Esophagus muscularis mucosa (tissue), 4 donors: ENCODE results near the gene GABARAP.
"Not testable (repeated sequence)": the region's sequence is repeated elsewhere in the genome, so short reads cannot be mapped to it uniquely, and the experiment has no call there.

ENCODE experiments used
- EP300 ChIP-seq: sonication (generic); formaldehyde crosslinking; IDR thresholded peaks from one replicate; pipeline ENCODE4 v1.6.1; 2017; ENCODE audit warnings: antibody characterized with exemption
- POLR2A ChIP-seq: fragments of 450-650 bp; IDR thresholded peaks from one replicate; pipeline ENCODE4 v1.6.1; 2017; ENCODE audit warnings: antibody characterized with exemption, moderate library complexity, mild to moderate bottlenecking, low read depth
- POLR2AphosphoS5 ChIP-seq, 2 donors: sonication (generic); formaldehyde crosslinking; IDR thresholded peaks; one replicate each; pipeline ENCODE4 v1.6.1; 2017; ENCODE audit warnings: antibody characterized with exemption in 2 of 2
- TF ChIP-seq, protein P1 (sequence below), 3 experiments: fragments of 200-600 bp in 2 of 3; fragments of 450-650 bp in 1 of 3; sonication (generic) in 2 of 3; IDR thresholded peaks; one replicate each; pipeline ENCODE4 v1.5.1; 2017 to 2019; ENCODE audit warnings: antibody characterized with exemption in 3 of 3, mild to moderate bottlenecking in 2 of 3, moderate library complexity in 1 of 3

GRCh38 chr17:7243838-7244237 is 1.6 kb upstream of the GABARAP start:
- TF ChIP-seq, protein P1, sequence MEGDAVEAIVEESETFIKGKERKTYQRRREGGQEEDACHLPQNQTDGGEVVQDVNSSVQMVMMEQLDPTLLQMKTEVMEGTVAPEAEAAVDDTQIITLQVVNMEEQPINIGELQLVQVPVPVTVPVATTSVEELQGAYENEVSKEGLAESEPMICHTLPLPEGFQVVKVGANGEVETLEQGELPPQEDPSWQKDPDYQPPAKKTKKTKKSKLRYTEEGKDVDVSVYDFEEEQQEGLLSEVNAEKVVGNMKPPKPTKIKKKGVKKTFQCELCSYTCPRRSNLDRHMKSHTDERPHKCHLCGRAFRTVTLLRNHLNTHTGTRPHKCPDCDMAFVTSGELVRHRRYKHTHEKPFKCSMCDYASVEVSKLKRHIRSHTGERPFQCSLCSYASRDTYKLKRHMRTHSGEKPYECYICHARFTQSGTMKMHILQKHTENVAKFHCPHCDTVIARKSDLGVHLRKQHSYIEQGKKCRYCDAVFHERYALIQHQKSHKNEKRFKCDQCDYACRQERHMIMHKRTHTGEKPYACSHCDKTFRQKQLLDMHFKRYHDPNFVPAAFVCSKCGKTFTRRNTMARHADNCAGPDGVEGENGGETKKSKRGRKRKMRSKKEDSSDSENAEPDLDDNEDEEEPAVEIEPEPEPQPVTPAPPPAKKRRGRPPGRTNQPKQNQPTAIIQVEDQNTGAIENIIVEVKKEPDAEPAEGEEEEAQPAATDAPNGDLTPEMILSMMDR (IDR thresholded peaks at IDR 0.05) = not testable (repeated sequence)
- TF ChIP-seq POLR2A; EP300; POLR2AphosphoS5 (IDR thresholded peaks at IDR 0.05): not testable (repeated sequence)
